Retina (tissue), 1 donor: ENCODE measurements around the gene BANF2.

Experiments used
- DNase-seq: peaks from one replicate; pipeline ENCODE4 v3.0.0-alpha.2; 2016

The BANF2 gene

GRCh38 chr20:17664025-17664633, 35.6 kb upstream of the BANF2 start:
- DNase-seq = no peak

- DNase-seq = no peak
Measured at GRCh38 chr20:17665756-17666155, 34.0 kb upstream of the BANF2 start.

GRCh38 chr20:17666481-17666880, 33.3 kb upstream of the BANF2 start:
- DNase-seq = no peak

GRCh38 chr20:17667445-17667844, 32.3 kb upstream of the BANF2 start:
- no peak for DNase-seq

GRCh38 chr20:17668432-17668831, 31.3 kb upstream of the BANF2 start:
- DNase-seq = no peak

GRCh38 chr20:17669306-17669931, 30.3 kb upstream of the BANF2 start:
- no peak for DNase-seq

- DNase-seq = no peak
Measured at GRCh38 chr20:17671011-17671410, 28.8 kb upstream of the BANF2 start.

GRCh38 chr20:17671565-17671964, 28.2 kb upstream of the BANF2 start:
- DNase-seq = no peak

GRCh38 chr20:17673084-17673483, 26.7 kb upstream of the BANF2 start:
- DNase-seq = no peak

GRCh38 chr20:17674722-17675518, 24.8 kb upstream of the BANF2 start:
- no peak for DNase-seq

- DNase-seq = no peak
Measured at GRCh38 chr20:17675519-17676377, 24.0 kb upstream of the BANF2 start.

GRCh38 chr20:17676378-17676759, 23.4 kb upstream of the BANF2 start:
- no peak for DNase-seq

GRCh38 chr20:17676942-17677341, 22.8 kb upstream of the BANF2 start:
- DNase-seq = no peak

- no peak for DNase-seq
Measured at GRCh38 chr20:17678295-17678694, 21.5 kb upstream of the BANF2 start.

GRCh38 chr20:17678886-17679285, 20.9 kb upstream of the BANF2 start:
- no peak for DNase-seq

GRCh38 chr20:17679941-17680835, 19.6 kb upstream of the BANF2 start:
- no peak for DNase-seq

- DNase-seq = peak; percentile 68
Measured at GRCh38 chr20:17680836-17681725, 18.7 kb upstream of the BANF2 start.

GRCh38 chr20:17681726-17682102, 18.1 kb upstream of the BANF2 start:
- no peak for DNase-seq

- DNase-seq = peak; percentile 96
Measured at GRCh38 chr20:17682103-17682888, 17.5 kb upstream of the BANF2 start, which contains the start of gene RRBP1. TSS of gene RRBP1 (minus strand) at chr20:17682242. CDS start at chr20:17660507, 21,735 bp downstream.

GRCh38 chr20:17682889-17683198, 16.9 kb upstream of the BANF2 start:
- no peak for DNase-seq
